HG02981 (cell line): ENCODE data around the gene FBXO44.
A peak's percentile ranks its signal among the peaks of the same experiment; 100 is the strongest.
"Not testable (repeated sequence)": the region's sequence is repeated elsewhere in the genome, so short reads cannot be mapped to it uniquely, and the experiment has no call there.

Experiments used
- ATAC-seq: cut with Tn5 transposase; IDR thresholded peaks from one replicate; pipeline ENCODE4 v1.9.1; 2021; ENCODE audit warnings: mild to moderate bottlenecking, moderate library complexity; ENCODE audit not compliant: unreplicated experiment

FBXO44 gene

GRCh38 chr1:11654137-11654938 is at the start of gene FBXO44, which contains the start of gene FBXO2:
Gene FBXO44, plus strand, starts transcription at chr1:11654877. Its CDS starts 959 bp downstream, at chr1:11655836.
Gene FBXO2, minus strand, starts transcription at chr1:11654429. Its CDS starts 89 bp downstream, at chr1:11654340.
- ATAC-seq: peak; percentile 59

- ATAC-seq: no peak
Observed at GRCh38 chr1:11606775-11607174, 47.9 kb upstream of the FBXO44 start.

- not testable (repeated sequence) for ATAC-seq
Observed at GRCh38 chr1:11608596-11609130, 46.0 kb upstream of the FBXO44 start.

- ATAC-seq: not testable (repeated sequence)
Observed at GRCh38 chr1:11609378-11609777, 45.3 kb upstream of the FBXO44 start.

- no peak for ATAC-seq
Observed at GRCh38 chr1:11610629-11611180, 44.0 kb upstream of the FBXO44 start.

GRCh38 chr1:11611638-11612327 is 42.9 kb upstream of the FBXO44 start:
- no peak for ATAC-seq

GRCh38 chr1:11613347-11613746 is 41.3 kb upstream of the FBXO44 start:
- no peak for ATAC-seq

- ATAC-seq: no peak
Observed at GRCh38 chr1:11615090-11615489, 39.6 kb upstream of the FBXO44 start.

- no peak for ATAC-seq
Observed at GRCh38 chr1:11616766-11617165, 37.9 kb upstream of the FBXO44 start.

GRCh38 chr1:11617314-11617713 is 37.4 kb upstream of the FBXO44 start:
- no peak for ATAC-seq

- no peak for ATAC-seq
Observed at GRCh38 chr1:11617741-11618140, 36.9 kb upstream of the FBXO44 start.

GRCh38 chr1:11620405-11620804 is 34.3 kb upstream of the FBXO44 start:
- no peak for ATAC-seq

GRCh38 chr1:11620924-11621323 is 33.8 kb upstream of the FBXO44 start:
- ATAC-seq: no peak

GRCh38 chr1:11622398-11622797 is 32.3 kb upstream of the FBXO44 start:
- ATAC-seq: no peak

GRCh38 chr1:11623702-11624101 is 31.0 kb upstream of the FBXO44 start:
- ATAC-seq: no peak

GRCh38 chr1:11626551-11626950 is 28.1 kb upstream of the FBXO44 start:
- ATAC-seq: no peak

- ATAC-seq: no peak
Observed at GRCh38 chr1:11628767-11629166, 25.9 kb upstream of the FBXO44 start.

GRCh38 chr1:11629184-11630016 is 25.3 kb upstream of the FBXO44 start:
- ATAC-seq: no peak

- no peak for ATAC-seq
Observed at GRCh38 chr1:11634365-11635192, 20.1 kb upstream of the FBXO44 start.

- no peak for ATAC-seq
Observed at GRCh38 chr1:11638121-11638520, 16.6 kb upstream of the FBXO44 start.
